HEK293 (cell line): Measurements from ENCODE around the gene TMPRSS6.

Experiments used
- ATF2 ChIP-seq: fragments of 450-650 bp; formaldehyde crosslinking; IDR thresholded peaks from 2 replicates; pipeline ENCODE4 v1.5.1; 2016; ENCODE audit warnings: missing biosample characterization, missing genetic modification characterization, low read depth
- CTCF ChIP-seq: fragments of 450-650 bp; formaldehyde crosslinking; IDR thresholded peaks from 2 replicates; pipeline ENCODE4 v1.5.1; 2016; ENCODE audit warnings: missing biosample characterization, missing genetic modification characterization
- ZNF121 ChIP-seq: fragments of 450-650 bp; formaldehyde crosslinking; IDR thresholded peaks from 2 replicates; pipeline ENCODE4 v1.5.1; 2016; ENCODE audit warnings: missing biosample characterization, missing genetic modification characterization
- ZNF26 ChIP-seq: fragments of 450-650 bp; formaldehyde crosslinking; IDR thresholded peaks from 2 replicates; pipeline ENCODE4 v1.5.1; 2016; ENCODE audit warnings: missing biosample characterization, missing genetic modification characterization

- TF ChIP-seq ZNF26 (tag by site-specific recombination) (no peak), ATF2 (tag by site-specific recombination) (no peak), CTCF (tag by site-specific recombination) (no peak), ZNF121 (tag by site-specific recombination) (no peak)
Observed at GRCh38 chr22:37037669-37038068, 71.8 kb downstream of the TMPRSS6 start.
